HG02798 (cell line): Measurements from ENCODE around the gene PLD1.

Experiments
- ATAC-seq: cut with Tn5 transposase; IDR thresholded peaks from one replicate; pipeline ENCODE4 v1.9.1; 2021; ENCODE audit warnings: mild to moderate bottlenecking; ENCODE audit not compliant: unreplicated experiment, poor library complexity

PLD1 gene

GRCh38 chr3:171802590-171802956 is 7.7 kb downstream of the PLD1 start:
- peak; percentile 50 for ATAC-seq

GRCh38 chr3:171801738-171802589 is 8.3 kb downstream of the PLD1 start:
- no peak for ATAC-seq

GRCh38 chr3:171799501-171799900 is 10.8 kb downstream of the PLD1 start:
- no peak for ATAC-seq

- ATAC-seq: no peak
Measured at GRCh38 chr3:171797873-171798272, 12.4 kb downstream of the PLD1 start.

GRCh38 chr3:171797265-171797679 is 13.0 kb downstream of the PLD1 start:
- ATAC-seq: peak; percentile 68

GRCh38 chr3:171796625-171797264 is 13.5 kb downstream of the PLD1 start:
- peak; percentile 4 for ATAC-seq

GRCh38 chr3:171792531-171792930 is 17.8 kb downstream of the PLD1 start:
- ATAC-seq: no peak

GRCh38 chr3:171791692-171792076 is 18.6 kb downstream of the PLD1 start:
- ATAC-seq: no peak

- no peak for ATAC-seq
Measured at GRCh38 chr3:171790898-171791691, 19.2 kb downstream of the PLD1 start.

- ATAC-seq: no peak
Measured at GRCh38 chr3:171790574-171790897, 19.7 kb downstream of the PLD1 start.

- ATAC-seq: no peak
Measured at GRCh38 chr3:171789759-171790505, 20.4 kb downstream of the PLD1 start.

GRCh38 chr3:171788546-171789351 is 21.5 kb downstream of the PLD1 start:
- no peak for ATAC-seq

- no peak for ATAC-seq
Measured at GRCh38 chr3:171786997-171787396, 23.3 kb downstream of the PLD1 start.

GRCh38 chr3:171784937-171785336 is 25.3 kb downstream of the PLD1 start:
- no peak for ATAC-seq

GRCh38 chr3:171784387-171784786 is 25.9 kb downstream of the PLD1 start:
- ATAC-seq: no peak

- no peak for ATAC-seq
Measured at GRCh38 chr3:171783626-171784025, 26.7 kb downstream of the PLD1 start.

GRCh38 chr3:171783086-171783485 is 27.2 kb downstream of the PLD1 start:
- ATAC-seq: no peak

GRCh38 chr3:171782617-171783016 is 27.7 kb downstream of the PLD1 start:
- ATAC-seq: no peak

GRCh38 chr3:171781711-171782127 is 28.6 kb downstream of the PLD1 start:
- no peak for ATAC-seq

GRCh38 chr3:171778493-171778892 is 31.8 kb downstream of the PLD1 start:
- ATAC-seq: peak; percentile 42
